GM13977 (cell line): ENCODE data around the gene PDE4DIP.
"Not testable (repeated sequence)": the region's sequence is repeated elsewhere in the genome, so short reads cannot be mapped to it uniquely, and the experiment has no call there.

Source experiments
- DNase-seq: peaks from one replicate; pipeline ENCODE4 v3.0.0; 2012; ENCODE audit warnings: low spot score
- in situ Hi-C: fragments of 300-500 bp; cut with MboI; formaldehyde crosslinking; loops from one replicate; pipeline ENCODE4 v1.12.0; 2022; ENCODE audit warnings: low sequenced_read_pairs, low pct_unique_long_range_greater_than_20kb, mixed read lengths, inconsistent platforms; ENCODE audit not compliant: unreplicated experiment

Gene PDE4DIP

DNA sequence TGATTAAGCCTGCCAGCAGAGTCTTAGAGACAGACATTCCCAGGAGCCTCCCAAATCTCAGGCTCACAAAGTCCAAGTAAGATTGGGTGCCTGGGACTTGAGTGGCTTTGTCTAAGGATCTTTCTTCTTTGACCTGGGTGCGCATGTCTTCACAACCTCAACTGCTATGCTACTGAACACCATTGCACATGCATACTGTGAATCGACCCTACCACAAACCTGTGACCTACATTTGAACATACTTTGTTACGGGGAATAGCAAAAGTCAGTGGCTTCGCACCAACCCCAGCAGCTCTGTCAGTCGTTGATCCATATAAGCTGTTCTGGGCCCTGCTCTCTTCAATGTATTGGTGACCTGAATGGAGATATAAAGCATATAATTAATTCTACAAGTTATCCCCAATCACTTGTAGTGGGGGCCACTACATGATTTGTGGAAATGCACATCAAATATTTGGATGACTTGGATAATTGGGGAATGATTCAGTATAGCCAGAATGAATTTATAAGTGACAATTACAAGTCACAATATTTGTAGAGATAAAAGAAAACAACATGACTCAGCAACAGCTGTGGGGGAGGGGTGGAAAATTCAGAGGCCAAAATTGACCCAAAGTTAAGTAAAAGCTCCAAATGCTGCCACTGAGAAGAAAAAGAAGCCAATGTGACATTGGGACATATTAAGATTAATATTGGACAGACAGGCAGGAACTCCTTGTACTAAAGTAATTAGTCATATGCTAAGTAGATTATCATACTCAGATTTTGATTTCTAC is 152.4 kb downstream of the PDE4DIP start:
- in situ Hi-C loops, DNase-seq: not testable (repeated sequence)

DNA sequence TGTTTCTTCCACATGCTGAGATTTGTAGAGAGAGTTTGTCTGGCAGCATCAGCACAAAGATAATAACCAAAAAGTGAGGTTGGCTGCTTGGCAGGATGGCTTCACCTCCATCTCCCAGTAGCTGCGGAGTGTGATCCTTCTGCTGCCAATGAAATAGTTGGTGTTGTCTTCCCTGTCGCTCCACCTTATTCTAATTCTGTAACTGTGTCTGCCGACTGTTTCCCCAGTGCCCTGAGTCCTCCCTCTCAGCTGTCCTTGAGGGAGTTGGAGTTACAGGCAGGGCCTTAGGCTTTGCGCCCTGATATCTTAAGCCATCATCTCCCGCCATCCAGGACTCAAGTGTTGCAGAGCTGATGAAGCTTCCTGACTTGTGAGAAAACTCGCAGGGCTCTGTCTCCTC is 153.2 kb downstream of the PDE4DIP start:
- in situ Hi-C loops, DNase-seq: not testable (repeated sequence)

DNA sequence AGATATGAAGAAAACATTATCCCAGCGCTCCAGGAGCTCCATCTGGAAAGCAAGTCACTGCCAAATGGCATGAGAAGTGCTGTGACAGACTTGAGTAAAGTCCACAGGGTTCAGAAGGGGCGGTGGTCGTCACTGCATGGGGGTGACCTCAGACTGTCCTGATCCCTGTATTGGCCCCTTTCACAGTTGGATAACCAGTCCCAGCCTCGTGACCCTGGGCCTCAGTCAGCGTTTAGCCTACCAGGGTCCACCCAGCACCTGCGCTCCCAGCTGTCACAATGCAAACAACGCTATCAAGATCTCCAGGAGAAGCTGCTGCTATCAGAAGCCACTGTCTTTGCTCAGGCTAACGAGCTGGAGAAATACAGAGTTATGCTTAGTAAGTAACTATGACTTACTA is 158.4 kb downstream of the PDE4DIP start:
- DNase-seq, in situ Hi-C loops: not testable (repeated sequence)

DNA sequence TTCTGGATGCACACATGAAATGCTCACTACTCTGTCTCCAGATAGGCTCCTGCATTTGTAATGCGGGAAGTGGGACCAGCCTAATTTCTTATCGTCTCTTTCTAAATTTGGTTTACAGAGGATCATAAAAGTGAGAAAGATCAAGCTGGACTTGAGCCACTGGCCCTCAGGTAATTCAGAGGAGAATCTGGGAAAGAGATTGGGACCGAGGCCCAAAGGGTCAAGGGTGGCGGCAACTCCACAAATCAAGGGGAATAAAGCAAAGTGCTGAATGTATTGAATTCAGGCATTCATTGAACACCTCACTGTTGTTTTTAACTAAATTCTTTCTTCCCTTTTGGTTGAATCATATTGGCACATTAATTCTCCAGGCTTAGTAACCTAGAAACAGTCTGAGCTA is 164.1 kb downstream of the PDE4DIP start:
- in situ Hi-C loops, DNase-seq: not testable (repeated sequence)

DNA sequence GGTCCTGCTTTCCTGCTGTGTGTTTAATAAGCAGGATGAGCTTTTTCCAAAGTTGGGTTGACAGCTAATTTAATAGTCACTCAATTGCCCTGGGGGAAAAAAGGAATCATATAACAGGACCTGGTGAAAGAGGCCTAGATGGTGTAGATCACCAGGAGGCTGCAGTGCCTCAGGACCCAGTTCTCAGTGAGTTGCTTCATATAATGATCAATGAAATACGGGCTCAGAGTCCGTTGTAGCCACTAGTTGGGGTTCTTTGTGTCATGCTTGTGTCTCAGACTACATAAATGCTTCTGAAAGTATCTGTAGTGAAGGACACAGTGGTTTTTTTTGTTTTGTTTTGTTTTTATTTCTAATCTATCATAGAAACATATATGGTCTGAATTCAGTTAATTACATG is 164.5 kb downstream of the PDE4DIP start:
- in situ Hi-C loops, DNase-seq: not testable (repeated sequence)

DNA sequence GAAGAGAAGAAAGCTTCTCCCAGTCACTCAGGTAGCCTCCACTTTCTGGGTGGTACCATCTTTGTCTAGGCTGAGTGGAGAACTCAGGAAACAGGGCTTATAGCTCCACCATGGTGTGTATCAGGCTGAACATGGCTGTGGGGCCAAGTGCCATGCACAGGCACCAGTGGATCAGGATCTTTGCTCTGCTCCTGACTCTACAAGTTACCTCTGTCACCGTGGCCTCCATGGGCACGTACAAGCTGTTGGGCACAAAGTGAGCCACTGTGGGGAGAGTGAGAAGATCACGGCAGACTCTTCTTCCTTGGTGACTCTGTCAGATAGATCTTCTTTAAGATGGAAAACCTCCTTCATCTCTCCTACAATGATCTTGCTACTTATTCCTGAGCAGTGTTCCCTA is 165.5 kb downstream of the PDE4DIP start:
- in situ Hi-C loops, DNase-seq: not testable (repeated sequence)

DNA sequence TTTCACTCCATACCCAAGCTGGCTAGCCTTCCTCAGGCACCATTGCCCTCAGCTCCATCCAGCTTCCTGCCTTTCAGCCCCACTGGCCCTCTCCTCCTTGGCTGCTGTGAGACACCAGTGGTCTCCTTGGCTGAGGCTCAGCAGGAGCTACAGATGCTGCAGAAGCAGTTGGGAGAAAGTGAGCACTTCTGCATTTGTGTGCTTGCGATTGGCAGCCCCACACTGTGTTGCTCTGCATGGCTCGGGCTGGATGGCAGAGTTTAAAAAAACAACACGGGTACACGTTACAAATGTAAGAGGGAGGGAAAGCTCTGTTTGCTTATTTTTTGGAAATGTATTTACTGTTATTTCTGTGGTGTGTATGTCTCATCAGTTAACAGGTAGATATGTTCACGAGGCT is 168.4 kb downstream of the PDE4DIP start:
- in situ Hi-C loops, DNase-seq: not testable (repeated sequence)

DNA sequence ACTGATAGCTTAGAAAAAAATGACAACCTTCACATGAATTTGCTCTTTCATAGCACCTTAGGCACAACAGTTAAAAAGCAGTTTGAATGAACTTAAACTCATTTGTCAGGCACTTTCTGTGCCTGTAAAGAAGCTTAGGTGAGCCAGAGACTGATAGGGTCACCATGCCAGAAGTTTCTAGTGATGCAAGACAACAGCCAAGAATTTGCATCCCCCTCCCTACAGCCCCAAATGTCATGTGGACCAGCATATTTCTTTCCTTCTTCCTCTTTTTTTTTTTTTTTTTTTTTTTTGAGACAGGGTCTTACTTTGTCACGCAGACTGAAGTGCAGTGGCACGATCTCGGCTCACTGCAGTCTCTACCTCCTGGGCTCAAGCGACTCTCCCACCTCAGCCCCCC is 169.3 kb downstream of the PDE4DIP start:
- DNase-seq, in situ Hi-C loops: not testable (repeated sequence)

DNA sequence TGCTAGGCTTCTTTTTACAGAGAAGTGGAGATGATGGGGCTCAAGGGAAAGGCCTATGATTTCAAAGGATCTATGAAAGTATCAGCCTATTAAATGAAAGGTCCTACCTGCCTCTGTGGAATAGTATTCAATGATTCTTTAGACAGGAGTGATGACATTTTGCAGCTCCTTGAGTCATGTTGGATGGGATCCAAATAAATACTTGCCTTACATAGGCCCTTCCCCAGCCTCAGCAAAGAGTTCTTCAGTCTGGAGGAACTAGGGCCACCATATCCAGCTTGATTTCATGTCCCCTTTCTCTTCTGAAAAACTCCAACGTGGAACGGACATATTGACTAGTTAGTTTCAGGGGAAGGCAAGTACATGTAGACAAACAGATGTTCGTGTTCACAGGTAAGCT is 171.3 kb downstream of the PDE4DIP start:
- in situ Hi-C loops, DNase-seq: not testable (repeated sequence)

DNA sequence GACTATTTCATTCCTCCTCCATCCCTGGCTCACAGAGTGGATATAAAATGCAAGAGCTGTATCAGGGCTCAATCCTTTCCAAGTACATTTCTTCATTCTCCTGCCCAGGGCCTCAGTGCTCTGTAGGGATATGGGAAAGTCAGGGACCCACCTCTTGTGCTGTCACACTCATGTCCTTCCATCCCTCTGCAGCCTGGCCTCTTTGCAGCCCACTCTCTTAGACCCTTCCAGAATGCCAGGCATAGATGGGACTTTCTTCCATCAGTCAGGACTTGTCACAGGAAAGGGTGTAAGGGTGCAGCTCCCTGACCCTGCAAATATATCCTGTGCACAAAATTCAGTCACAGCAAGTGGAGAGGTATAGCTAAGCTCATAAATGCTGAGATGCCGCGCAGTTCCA is 172.4 kb downstream of the PDE4DIP start:
- DNase-seq, in situ Hi-C loops: not testable (repeated sequence)

DNA sequence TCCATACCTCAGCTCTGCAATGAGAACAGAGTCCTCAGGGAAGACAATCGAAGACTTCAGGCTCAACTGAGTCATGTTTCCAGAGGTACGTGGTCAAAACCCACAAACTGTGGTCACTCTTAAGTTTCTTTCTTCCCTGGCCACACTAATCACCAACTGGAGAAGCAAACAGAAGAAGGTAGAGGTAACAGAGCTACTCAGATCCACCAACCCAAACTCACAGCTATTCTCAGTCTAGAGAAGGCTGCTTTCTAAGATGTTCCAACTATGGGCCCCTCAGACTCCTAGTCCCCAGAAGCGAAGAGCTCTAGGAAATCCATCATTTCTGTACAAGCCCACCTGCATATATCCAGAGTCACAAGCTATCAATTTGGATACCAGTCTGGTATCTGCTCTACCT is 174.3 kb downstream of the PDE4DIP start:
- in situ Hi-C loops, DNase-seq: not testable (repeated sequence)

DNA sequence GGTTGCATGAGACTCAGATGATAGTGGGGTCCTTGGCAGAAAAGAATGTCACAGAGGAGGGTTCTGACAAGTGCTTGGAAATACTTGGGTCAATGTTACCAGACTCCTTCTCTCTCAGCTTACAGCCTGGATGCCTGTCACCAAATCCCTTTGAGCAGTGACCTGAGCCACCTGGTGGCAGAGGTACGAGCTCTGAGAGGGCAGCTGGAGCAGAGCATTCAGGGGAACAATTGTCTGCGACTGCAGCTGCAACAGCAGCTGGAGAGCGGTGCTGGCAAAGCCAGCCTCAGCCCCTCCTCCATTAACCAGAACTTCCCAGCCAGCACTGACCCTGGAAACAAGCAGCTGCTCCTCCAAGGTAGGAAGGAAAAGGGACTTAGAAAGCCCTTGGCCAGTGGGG is 180.1 kb downstream of the PDE4DIP start:
- in situ Hi-C loops, DNase-seq: not testable (repeated sequence)

DNA sequence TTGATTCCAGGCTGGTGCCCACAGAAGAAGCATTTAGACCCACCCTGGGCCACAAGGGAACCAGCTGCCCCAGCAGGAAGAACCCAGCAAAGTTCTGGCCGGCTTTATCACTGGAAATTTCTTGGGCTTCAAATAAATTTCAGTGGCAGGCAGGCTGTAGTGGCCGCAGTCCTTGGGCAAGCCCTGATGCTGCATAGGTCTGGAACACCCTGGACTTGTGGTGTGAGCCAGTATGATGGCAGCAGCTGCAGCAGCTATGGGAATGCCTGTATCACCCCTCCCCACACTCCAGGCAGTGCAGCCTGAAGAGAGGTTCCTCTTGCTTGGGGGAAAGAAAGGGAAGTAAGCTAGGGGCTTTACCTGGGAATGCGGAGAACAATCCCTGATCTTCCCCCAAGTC is 189.7 kb downstream of the PDE4DIP start:
- in situ Hi-C loops: not testable (repeated sequence)

DNA sequence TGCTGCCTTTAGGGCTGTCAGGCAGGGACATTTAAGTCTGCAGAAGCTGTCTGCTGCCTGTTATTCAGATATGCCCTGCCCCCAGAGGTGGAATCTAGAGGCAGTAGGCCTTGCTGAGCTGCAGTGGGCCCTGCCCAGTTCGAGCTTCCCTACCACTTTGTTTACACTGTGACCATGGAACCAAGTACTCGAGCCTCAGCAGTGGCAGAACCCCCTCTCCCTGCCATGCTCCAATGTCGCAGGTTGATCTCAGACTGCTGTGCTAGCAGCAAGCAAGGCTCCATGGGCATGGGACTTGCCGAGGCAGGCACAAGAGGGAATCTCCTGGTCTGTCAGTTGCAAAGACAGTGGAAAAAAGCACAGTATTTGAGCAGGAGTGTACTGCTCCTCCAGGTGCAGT is 198.8 kb downstream of the PDE4DIP start:
- in situ Hi-C loops, DNase-seq: not testable (repeated sequence)

More for the DNA sequence above, 189.7 kb downstream of the PDE4DIP start:
- DNase-seq: not testable (repeated sequence)

DNA sequence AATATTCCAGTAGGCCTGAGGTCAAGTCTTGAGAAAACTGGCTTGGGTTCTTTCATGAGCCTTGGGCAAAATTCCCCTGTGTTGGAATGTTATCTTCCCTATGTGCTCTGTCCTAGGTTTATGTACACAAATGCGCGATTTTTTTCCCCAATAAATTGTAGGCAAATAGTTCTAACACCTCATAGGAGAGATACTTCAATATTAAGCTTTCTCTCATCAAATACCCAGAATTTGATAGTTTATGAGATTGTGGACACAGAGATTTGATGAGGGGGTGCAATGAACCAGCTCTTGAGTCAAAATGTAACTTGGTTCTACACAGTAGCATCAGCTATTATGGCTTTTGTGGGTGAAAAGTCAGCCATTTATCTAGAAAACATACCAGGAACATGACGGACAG is 220.4 kb downstream of the PDE4DIP start:
- in situ Hi-C loops, DNase-seq: not testable (repeated sequence)

DNA sequence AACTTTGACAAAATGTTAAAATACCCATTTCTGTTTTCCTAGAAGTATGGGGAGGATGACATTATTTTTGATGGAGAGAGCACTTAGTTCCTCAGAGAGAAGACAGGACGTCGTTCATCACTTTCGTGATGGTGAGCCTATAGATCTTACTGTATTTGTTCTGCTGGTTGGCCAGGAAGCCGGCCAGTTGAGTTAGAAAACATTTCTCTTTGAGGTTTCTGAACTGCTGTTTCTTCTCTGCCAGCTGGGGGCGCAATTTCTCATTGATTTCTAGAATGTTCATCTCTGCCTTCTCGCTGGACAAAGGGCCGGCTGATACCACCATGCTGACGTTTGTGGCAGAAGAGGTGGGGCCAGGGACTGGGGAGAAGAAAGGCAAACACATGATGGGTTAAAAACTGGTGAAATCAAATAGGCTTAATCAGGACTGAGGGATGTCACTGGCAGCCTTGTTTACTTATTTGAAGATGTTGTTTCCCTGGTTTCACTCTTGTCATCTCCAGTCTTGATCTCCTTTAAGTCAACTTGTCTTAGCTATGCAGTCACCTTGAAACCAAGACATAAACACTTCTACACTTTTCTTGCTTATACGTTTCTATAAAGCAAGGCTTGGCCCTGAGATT is 231.4 kb downstream of the PDE4DIP start:
- DNase-seq, in situ Hi-C loops: not testable (repeated sequence)
